HEK293T (cell line): Measurements from ENCODE around the gene TSPAN1.

ENCODE experiments used
- ELF4 ChIP-seq: fragments of 450-650 bp; IDR thresholded peaks from 2 replicates; pipeline ENCODE4 v1.6.1; 2017; ENCODE audit warnings: antibody characterized with exemption
- LEF1 ChIP-seq: fragments of 450-650 bp; IDR thresholded peaks from 2 replicates; pipeline ENCODE4 v1.6.1; 2017; ENCODE audit warnings: mild to moderate bottlenecking, borderline replicate concordance
- PKNOX1 ChIP-seq: fragments of 450-650 bp; IDR thresholded peaks from 2 replicates; pipeline ENCODE4 v1.6.1; 2016
- SUZ12 ChIP-seq: fragments of 450-650 bp; IDR thresholded peaks from 2 replicates; pipeline ENCODE4 v1.6.1; 2016; ENCODE audit warnings: mild to moderate bottlenecking

GRCh38 chr1:46204406-46204742 lies 29.5 kb downstream of the TSPAN1 start:
- TF ChIP-seq PKNOX1, result no peak
- TF ChIP-seq LEF1, result no peak
- no peak for TF ChIP-seq SUZ12
- no peak for TF ChIP-seq ELF4
